Kidney (tissue), 22 donors: Measurements from ENCODE around the gene RELT. TPM values are rescaled to one million over a fixed set of nuclear protein-coding genes. Genes with fewer than 3 reads are reported as not detected.

Source experiments
- DNase-seq, 5 donors: peaks; one replicate each; pipeline ENCODE4 v3.0.0-alpha.2; 2013 to 2020
- FAIRE-seq: peaks from 2 replicates; lab custom pipeline; 2012; peaks lifted over from hg19 to GRCh38; lab: Jason Lieb, UNC
- H3K27ac ChIP-seq, 2 donors: one replicate each; pipeline ENCODE4 v1.7.0; 2013; ENCODE audit warnings: low read depth in 2 of 2, low read length in 2 of 2, inconsistent platforms in 1 of 2
- H3K27me3 ChIP-seq: one replicate; pipeline ENCODE4 v1.7.1; 2013; ENCODE audit warnings: low read length, inconsistent platforms; ENCODE audit not compliant: control insufficient read depth, insufficient read depth
- H3K36me3 ChIP-seq, 3 donors: one replicate each; pipeline versions ENCODE4 v1.7.0 to v1.7.1; 2013; ENCODE audit warnings: low read length in 3 of 3, control low read depth in 1 of 3, inconsistent platforms in 1 of 3; ENCODE audit not compliant: insufficient read depth in 3 of 3, control insufficient read depth in 2 of 3
- H3K4me1 ChIP-seq, 3 donors: one replicate each; pipeline versions ENCODE4 v1.7.0 to v1.7.1; 2013; ENCODE audit warnings: low read length in 3 of 3, inconsistent platforms in 1 of 3, low read depth in 1 of 3; ENCODE audit not compliant: control insufficient read depth in 2 of 3, insufficient read depth in 2 of 3
- H3K4me3 ChIP-seq, 3 donors: one replicate each; pipeline versions ENCODE4 v1.7.0 to v1.8.1; 2013; ENCODE audit warnings: low read length in 3 of 3, control low read depth in 1 of 3, inconsistent platforms in 1 of 3
- H3K9ac ChIP-seq, 3 donors: one replicate each; pipeline versions ENCODE4 v1.7.0 to v1.7.1; 2013; ENCODE audit warnings: low read length in 3 of 3, control low read depth in 1 of 3, inconsistent platforms in 1 of 3
- H3K9me3 ChIP-seq, 3 donors: one replicate each; pipeline versions ENCODE4 v1.7.0 to v1.7.1; 2013; ENCODE audit warnings: low read length in 3 of 3, control low read depth in 1 of 3, inconsistent platforms in 1 of 3; ENCODE audit not compliant: control insufficient read depth in 2 of 3, insufficient read depth in 1 of 3
- intact Hi-C: fragments of 100-400 bp; cut with DNase I; formaldehyde crosslinking; loops from one replicate; pipeline ENCODE4 v1.11.1; 2022
- long read RNA-seq, 10 donors: library from polyadenylated mRNA in 1 of 10; unstranded in 1 of 10; transcript quantifications; one replicate each; pipeline ENCODE4 v2.0.0 and lab custom pipeline, GENCODE V29; 2021 to 2026
- polyA plus RNA-seq: library from polyadenylated mRNA; stranded (reverse); fragments of 350-450 nt; fragmentation: Illumina TruSeq; extraction: RNeasy Lipid Tissue Mini Kit (QIAGEN cat#74804); gene quantifications from one replicate; pipeline ENCODE4 v1.2.3, GENCODE V29; 2014; ENCODE audit warnings: low read depth, low replicate concordance; ENCODE audit not compliant: insufficient read depth
- total RNA-seq: library from RNA; stranded (reverse); fragmentation: NEBNext Ultra II Directional; extraction: Animal tissue kit (Norgen Biotek cat#: 25700); gene quantifications from one replicate; pipeline ENCODE4 v1.2.1, GENCODE V29; 2021
- TF ChIP-seq, protein P1 (sequence below): IDR thresholded peaks from 3 replicates; pipeline ENCODE4 v1.5.1; 2012; ENCODE audit warnings: mild to moderate bottlenecking, moderate library complexity, borderline replicate concordance; ENCODE audit not compliant: insufficient read depth; ENCODE audit errors: extremely low read depth
- donor health status: control.
- donor health status: control.
- donor health status: control.
- donor health status: control.
- donor health status: control.
- donor health status: DM: yes; HTN: yes; CAD: no.
- donor health status: Normal renal cell carcinoma (clear cell type).

Gene RELT, protein sequence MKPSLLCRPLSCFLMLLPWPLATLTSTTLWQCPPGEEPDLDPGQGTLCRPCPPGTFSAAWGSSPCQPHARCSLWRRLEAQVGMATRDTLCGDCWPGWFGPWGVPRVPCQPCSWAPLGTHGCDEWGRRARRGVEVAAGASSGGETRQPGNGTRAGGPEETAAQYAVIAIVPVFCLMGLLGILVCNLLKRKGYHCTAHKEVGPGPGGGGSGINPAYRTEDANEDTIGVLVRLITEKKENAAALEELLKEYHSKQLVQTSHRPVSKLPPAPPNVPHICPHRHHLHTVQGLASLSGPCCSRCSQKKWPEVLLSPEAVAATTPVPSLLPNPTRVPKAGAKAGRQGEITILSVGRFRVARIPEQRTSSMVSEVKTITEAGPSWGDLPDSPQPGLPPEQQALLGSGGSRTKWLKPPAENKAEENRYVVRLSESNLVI
- total RNA-seq (8.7 TPM), polyA plus RNA-seq (1.0 TPM)
- long read RNA-seq, donor 1 = 0 reads
- long read RNA-seq, donor 2 = 0 reads
- long read RNA-seq, donor 3 = 0 reads
- long read RNA-seq, donor 4, partial matches to known transcripts = 0 of 2 reads
- long read RNA-seq, donor 4, other reads (novel, unspliced or antisense) = 0 of 2 reads
- long read RNA-seq, donor 5 = 0 reads
- long read RNA-seq, donor 6 = 0 reads
- long read RNA-seq, donor 7, partial matches to known transcripts = 2 of 7 reads
- long read RNA-seq, donor 7, other reads (novel, unspliced or antisense) = 3 of 7 reads
- long read RNA-seq, donor 8 = 0 reads
- long read RNA-seq, donor 9, partial matches to known transcripts = 0 of 1 reads
- long read RNA-seq, donor 9, other reads (novel, unspliced or antisense) = 0 of 1 reads
- long read RNA-seq, donor 10 = 0 reads

DNA sequence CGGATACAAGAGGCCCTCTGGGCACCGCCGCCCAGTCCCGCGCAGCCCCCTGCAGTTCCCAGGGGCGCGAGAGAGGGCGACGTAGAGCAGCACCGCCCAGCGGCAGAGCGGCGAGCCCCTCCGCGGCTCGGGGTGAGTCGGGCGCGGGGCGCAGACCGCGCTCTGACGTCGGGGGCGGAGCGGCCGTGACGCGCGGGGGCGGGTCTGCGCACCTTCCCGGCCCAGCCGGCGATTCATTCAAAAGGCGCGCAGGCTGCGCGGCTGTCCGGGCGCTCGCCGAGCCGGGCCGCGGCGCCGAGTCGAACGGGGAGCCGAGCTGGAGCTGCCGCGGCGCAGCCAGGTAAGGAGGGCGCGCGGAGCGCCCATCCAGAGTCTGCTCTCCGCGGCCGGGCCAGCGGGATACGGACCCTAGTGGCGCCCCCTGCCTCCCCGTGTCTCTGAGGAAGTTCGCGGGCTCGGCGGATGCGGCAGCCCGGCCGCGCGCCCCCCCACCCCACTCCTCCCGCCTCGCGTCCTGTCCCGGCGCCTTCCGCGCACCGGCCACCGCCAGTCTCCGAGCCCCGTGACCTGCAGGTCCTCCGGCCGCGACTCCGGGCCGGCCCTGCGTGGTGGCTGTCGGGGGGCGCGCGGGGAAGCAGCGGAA is at the start of gene RELT:
Gene RELT, plus strand, starts transcription at position 240 of the 643 bp plus-strand sequence. CDS start 12,738 bp downstream, outside the sequence.
- TF ChIP-seq, protein P1, sequence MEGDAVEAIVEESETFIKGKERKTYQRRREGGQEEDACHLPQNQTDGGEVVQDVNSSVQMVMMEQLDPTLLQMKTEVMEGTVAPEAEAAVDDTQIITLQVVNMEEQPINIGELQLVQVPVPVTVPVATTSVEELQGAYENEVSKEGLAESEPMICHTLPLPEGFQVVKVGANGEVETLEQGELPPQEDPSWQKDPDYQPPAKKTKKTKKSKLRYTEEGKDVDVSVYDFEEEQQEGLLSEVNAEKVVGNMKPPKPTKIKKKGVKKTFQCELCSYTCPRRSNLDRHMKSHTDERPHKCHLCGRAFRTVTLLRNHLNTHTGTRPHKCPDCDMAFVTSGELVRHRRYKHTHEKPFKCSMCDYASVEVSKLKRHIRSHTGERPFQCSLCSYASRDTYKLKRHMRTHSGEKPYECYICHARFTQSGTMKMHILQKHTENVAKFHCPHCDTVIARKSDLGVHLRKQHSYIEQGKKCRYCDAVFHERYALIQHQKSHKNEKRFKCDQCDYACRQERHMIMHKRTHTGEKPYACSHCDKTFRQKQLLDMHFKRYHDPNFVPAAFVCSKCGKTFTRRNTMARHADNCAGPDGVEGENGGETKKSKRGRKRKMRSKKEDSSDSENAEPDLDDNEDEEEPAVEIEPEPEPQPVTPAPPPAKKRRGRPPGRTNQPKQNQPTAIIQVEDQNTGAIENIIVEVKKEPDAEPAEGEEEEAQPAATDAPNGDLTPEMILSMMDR = peak; percentile 84
- Histone ChIP-seq H3K27ac (peak within 1 kb of the TSS; percentile 71 to 78), H3K9me3 (no peaks in the 10 kb centered on the region), H3K4me3 (peak within 1 kb of the TSS; percentile 52 to 65 (median 59)), H3K36me3 (no peaks in the 10 kb centered on the region), H3K4me1 (peaks cover 0 to 10% (median 0%) of the 10 kb centered on the region in 3 donors), H3K27me3 (no peaks in the 10 kb centered on the region), H3K9ac (peak within 1 kb of the TSS; percentile 23 to 75 (median 63))
- DNase-seq (peak; percentile 93 to 96 (median 95)), FAIRE-seq (no peak)
- intact Hi-C loops = no loop called here

DNA sequence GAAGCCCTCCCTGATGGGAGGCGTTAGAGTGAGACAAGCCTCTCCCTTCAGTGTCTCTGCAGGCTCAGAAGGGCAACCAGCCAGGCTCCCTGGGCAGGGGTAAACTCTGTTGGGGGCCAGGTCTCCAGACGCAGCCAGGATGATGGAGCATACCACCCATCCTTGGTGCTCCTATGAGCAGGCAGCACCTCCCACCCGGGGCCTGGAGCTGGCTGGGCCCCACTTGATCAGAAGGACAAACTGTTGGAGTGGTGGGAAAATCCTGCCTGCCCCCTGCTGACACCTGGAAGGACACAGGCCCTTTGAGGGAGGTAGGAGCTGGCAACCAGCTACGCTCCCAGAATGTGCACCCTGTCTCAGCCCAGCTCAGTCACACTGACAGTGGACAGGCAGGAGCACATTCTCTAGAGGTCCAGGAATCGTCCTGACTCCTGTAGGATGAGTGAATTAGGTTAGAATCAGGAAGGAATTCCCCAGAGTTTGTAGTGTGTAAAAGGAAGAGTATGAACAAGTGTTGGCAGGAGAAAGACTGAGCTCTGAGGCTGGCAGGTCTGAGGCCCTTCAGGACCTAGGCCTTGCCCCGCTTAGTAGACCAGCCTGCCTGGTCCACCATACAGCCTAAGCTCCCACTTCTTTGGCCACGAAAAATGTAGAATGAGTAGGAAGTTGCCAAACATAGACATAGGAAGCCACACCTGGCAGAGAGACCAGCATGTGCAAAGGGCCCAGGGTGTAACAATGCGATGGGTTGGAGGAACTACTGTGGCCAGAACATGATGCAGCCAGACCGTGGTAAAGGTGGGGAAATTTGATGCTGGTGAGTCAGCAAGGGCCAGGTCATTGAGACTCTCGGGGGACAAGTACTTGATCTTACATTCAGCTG is 49.0 kb upstream of the RELT start:
- DNase-seq (peak in 1 of 5 donors; percentile 37), FAIRE-seq (no peak)
- Histone ChIP-seq H3K4me1 (peaks cover 20 to 82% (median 54%) of the 10 kb centered on the region in 3 donors), H3K27ac (peak overlapping the region in 1 of 2 donors; percentile 45), H3K36me3 (peaks cover 0 to 5% (median 3%) of the 10 kb centered on the region in 3 donors), H3K9me3 (no peaks in the 10 kb centered on the region), H3K4me3 (no peak overlapping the region), H3K27me3 (no peaks in the 10 kb centered on the region), H3K9ac (no peak overlapping the region)
- intact Hi-C loops = no loop called here
- TF ChIP-seq, protein P1 = no peak

DNA sequence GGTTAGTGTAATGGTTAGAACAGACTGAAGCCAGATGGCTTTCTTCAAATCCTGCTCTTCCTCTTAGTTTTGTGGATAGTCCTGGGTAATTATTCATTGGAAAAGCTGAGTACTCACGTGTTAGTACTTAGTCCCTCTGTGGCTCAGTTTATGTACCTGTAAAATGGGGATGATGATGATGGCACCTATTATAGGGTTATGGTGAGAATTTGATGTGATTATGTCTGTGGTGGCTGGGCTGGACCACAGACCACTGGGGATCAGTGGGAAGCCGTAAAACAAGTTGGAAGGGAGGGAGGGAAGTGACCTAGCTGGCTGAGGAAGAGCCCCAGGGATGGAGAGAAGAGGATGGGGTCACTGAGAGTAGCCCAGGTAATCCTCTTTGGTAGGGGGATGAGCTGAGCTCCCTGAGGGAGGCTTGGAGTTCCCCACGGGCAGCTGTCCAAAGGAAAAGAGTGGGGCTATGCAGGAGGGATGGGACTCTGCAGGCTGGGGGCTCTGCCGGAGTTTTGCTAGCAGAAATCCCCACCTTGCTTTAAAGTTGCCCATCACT is 48.3 kb upstream of the RELT start:
- no peak for FAIRE-seq
- intact Hi-C loops = no loop called here
- Histone ChIP-seq H3K27me3 (no peaks in the 10 kb centered on the region), H3K9me3 (no peaks in the 10 kb centered on the region), H3K27ac (peak overlapping the region in 1 of 2 donors; percentile 69), H3K36me3 (peaks cover 0 to 5% (median 3%) of the 10 kb centered on the region in 3 donors), H3K9ac (no peak overlapping the region), H3K4me1 (peaks cover 15 to 82% (median 55%) of the 10 kb centered on the region in 3 donors), H3K4me3 (no peak overlapping the region)
- no peak for DNase-seq
- TF ChIP-seq, protein P1 = no peak
